Measurements from ENCODE around the gene DBF4B.
"Not testable (repeated sequence)": the region's sequence is repeated elsewhere in the genome, so short reads cannot be mapped to it uniquely, and the experiment has no call there.

DBF4B gene

DNA sequence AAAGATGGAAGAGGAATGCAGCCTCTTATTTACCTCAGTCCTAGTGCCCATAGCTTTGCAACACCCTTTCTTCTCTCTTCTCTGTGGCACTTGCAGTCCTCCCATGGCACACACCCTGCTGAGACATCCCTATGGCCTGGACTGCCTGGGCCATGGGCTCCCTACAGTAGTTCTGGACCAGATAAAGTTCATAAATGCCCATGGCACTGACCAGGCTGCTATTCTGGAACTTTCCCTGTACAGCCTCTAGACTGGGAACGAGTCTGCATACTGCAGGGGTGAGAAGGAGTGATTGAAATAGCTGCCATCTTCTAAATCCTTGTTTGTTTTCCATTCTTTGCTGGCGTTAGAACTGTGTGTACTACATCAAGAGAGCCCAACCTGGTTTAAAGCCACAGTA is 25.8 kb downstream of the DBF4B start:
- DNase-seq, result no peak

GRCh38 chr17:44736551-44737240 is 28.2 kb downstream of the DBF4B start:
- DNase-seq, result no peak

DNA sequence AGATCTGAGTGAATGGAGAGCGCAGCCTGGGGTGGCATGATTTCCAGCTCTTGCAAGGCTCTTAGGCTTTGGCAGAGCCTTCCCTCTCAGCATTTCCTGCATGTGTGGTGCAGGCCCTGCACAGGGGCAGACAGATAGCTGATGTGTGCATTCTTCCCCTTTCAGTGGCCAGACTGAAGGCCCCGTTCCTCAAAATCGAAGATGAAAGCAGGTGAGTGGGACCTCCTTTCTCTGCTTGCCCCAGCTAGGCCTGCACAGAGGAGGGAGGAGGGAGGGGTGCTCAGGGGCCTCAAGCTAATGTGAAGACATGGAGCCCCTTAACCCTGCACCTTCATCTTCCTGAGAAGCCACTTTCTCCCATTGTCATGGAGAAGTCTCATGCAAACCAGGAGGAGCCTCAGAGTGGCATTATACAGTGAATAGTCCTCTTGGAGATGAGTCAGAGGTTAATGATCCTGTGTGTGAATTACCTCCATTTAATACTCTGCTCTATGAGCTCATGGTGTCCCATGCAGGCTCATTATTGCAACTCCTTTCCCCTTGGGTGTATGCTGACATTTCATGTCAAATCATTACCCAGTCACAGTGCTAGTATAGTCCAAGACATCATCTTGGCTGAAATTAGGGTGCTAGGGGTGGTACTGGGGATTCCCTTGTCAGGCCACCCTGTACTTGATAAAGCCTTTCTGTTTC is 29.9 kb downstream of the DBF4B start:
- DNase-seq, result no peak

DNA sequence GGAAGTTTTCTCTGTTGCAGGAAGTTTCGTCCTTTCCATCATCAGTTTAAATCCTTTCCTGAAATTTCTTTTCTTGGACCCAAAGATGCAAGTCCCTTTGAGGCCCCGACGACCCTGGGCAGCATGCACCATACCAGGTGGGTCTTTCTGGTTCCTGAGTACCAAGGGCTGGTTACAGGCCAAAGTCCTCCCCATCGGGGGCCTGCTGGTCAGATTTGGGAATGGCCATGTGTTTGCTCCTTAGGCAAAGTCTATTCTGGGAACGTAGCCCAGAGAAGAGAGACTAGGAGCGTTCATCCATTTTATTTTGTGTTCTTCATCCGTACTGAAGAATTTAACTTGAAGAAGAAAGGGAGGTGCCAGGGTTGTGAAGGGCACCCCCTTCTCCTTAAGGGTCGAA is 32.9 kb downstream of the DBF4B start:
- DNase-seq, result no peak

GRCh38 chr17:44745301-44745700 is 36.8 kb downstream of the DBF4B start:
- DNase-seq, result no peak

DNA sequence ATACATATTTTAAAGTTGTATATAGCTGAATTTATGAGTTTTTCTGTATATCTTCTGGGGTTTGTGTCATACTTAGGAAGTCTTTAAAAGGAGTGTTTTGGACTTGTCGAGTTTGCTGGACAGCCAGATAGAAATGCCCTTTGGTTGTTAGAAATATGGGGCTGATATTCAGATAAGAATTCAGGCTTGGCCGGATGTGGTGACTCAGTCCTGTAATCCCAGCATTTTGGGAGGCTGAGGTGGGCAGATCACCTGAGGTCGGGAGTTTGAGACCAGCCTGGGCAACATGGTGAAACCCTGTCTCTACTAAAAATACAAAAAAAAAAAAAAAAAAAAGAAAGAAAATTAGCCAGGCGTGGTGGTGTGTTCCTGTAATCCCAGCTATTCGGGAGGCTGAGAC is 37.3 kb downstream of the DBF4B start:
- DNase-seq, result not testable (repeated sequence)

DNA sequence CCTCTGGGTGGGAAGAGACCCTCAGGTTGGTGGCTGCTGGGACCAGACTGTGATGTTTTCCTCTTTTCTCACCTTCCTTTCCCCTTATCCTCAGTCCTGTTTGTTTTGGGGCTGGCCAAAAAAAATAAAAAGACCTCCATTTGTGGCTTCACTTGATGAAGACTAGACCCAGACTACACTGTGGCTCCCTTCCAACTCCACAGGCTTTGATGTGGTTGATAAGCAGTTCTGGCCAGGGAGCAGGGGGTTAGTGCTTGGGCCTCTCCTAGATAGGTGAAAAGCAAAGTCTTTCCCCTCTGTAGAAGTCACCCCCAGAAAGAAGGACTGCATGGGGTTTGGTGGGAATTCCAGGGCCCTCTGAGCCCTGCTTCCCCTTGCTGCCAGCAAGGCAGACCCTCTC is 39.1 kb downstream of the DBF4B start:
- DNase-seq, result no peak

DNA sequence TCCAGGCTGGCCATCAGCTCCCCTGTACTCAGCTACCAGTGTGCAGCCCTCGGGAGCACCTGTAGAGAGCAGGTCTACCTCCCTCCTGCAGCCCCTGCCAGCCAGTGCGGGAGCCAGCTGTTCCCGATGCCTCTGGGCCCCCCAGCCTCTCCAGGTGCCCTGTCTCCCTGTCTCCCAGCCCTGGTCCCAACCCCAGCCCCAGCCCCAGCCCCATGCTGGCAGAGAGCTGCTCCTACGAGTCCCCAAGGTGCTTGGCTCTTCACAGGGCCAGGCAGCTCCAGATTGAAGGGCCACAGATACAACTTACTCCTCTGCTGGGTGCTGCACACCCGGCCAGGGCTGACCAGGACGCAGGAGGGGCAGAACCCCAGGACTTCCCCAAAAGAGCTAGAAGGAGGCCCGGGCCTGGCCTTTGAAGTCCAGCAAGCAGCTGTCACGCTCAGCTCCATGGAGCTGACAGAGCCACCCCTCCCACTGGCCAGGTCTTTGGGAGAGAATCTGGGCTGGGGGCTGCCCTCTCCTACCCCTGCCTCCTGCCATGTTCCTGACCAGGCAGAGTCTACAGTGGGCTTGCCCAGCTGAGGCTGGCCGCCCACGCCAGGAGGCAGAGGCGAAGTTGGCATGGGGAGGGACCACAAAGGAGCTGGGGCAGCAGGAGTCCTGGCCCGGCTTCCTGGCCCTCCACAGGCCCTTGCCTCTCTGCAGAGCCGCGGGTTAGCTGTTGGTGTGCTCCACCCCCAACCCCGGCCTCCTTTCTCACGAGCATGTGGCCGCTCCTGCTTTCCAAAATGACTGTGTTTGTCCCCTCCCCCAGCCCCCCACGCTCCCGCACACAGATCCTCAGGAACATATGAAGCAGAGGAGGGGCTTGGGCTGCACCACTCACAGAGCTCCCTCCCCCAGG is 40.9 kb downstream of the DBF4B start:
- DNase-seq, result no peak

GRCh38 chr17:44749980-44750318 is 41.5 kb downstream of the DBF4B start:
- DNase-seq, result no peak

GRCh38 chr17:44751331-44751730 is 42.9 kb downstream of the DBF4B start:
- no peak for DNase-seq

DNA sequence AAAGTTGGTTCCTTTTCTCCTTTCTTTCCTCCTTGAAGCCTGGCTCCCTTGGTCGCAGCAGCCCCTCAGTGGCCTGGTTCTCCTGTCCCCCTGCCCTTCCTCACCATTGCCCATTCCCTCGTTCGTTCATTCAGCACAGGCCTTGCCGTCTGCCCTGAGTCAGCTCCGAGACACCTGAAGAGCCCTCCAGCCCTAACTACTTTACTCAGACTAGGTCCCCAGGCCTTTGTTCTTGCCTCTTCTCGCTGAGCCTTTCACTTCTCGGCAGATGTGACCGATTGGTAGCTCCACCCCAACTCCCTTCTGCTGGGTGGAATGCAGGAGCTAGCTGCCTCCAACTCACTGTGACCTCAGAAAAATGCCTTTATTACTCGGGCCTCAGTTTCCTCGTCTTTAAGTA is 43.3 kb downstream of the DBF4B start:
- DNase-seq, result no peak

DNA sequence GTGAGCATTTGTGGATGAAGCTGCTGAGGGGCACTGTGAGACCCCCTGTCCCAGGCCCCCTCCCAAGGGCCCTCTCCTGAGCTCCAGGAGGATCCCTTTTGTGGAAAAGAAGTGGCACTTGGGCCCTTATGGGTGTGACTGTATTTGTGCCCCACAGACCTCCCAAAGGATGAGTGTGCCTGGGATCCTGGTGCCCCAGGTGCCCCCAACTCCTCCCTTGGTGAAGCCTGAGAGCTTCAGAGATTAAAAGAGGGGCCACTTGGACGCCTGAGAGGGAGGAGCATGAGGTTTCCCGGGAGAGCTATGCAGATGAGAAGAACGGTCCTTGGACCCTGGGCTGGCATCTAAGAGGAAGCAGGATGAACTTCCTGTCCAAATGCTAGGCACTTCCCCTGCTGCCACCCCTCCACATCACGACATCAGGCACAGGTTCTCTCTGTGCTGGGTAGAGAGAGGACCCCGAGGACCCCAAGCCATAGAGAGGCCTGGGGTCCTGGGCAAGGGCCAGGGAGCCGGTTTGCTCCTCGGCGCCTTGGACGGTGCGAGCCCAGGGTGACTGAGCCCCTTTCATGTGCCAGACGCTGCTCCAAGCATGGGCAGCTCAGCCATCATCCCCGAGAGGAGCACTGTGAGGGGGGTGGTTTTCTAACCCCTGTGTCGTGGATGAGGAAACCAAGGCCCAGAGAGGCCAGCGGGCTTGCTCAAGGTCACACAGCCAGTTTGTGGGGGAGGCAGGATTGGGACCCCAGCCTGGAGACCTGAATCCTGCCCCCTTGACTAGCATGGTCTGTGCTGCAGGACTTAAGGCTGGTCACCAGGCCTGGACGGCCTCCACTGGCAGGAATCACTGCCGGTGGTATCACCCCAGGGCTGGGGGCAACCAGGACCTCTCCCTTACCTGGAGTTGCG is 44.7 kb downstream of the DBF4B start:
- DNase-seq, result no peak

DNA sequence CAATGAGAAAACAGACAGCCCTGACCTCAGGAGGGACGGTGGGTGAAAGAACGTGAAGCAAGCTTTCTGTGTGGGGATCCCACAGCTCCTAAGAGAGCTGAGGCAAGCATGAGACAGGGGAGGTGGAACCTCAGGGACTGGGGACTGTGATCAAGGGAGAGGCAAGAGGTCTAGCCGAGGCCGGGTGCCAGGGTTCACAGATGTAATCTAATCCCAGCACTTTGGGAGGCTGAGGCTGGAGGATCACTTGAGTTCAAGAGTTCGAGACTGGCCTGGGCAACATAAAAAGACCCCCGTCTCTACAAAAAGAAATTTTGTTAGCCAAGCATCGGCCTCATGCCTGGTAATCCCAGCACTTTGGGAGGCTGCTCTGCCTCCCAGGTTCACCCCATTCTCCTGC is 45.8 kb downstream of the DBF4B start:
- no peak for DNase-seq

GRCh38 chr17:44755180-44755579 is 46.7 kb downstream of the DBF4B start:
- DNase-seq, result not testable (repeated sequence)

DNA sequence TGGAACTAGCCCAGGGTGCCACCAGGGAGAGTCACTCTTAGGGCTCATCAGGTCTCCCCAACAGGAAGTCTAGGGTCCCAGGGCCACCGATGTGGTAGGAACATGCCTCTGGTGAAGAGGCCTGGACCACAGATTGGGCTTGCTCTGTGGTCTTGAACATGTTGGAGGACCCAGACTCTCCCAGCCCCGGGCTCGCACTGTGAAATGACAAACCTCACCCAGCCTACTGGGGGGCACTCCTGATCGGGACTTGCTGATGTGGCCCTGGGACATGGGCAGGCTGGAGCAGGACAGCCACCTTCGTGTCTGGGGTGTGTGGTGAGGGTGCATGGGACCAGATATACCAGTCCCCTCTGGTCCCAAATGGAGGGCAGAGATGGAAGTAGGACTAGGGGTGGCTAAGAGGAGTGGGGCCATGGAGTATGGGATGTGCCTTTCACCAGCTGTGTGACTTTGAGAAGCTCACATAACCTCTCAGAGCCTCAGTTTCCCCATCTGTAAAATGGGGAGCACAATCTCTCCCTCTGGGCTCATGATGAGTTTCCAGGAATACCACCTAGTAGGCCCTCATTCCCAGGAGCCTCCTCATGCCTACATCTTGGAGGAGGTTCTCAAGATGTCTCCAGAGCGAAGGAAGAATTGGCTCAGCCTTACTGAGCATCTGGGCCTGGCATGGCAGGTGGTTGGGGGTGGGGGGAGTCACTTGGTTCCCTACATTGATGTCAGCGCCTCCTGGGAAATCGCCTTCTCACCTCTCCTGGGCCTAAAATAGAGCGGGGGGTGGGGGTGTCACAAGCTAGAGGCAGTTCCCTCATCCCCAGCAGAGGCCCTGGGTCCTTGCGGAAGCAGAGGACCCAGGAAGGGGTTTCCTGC is 48.8 kb downstream of the DBF4B start:
- no peak for DNase-seq

GRCh38 chr17:44757918-44758413 is 49.5 kb downstream of the DBF4B start:
- no peak for DNase-seq

GRCh38 chr17:44758414-44759085 is 50.1 kb downstream of the DBF4B start, which contains the start of gene ADAM11:
ADAM11 (plus strand) TSS chr17:44758988; CDS start chr17:44759200, 212 bp downstream.
- DNase-seq, result peak in 2 of 3 experiments; percentile 17 to 37

DNA sequence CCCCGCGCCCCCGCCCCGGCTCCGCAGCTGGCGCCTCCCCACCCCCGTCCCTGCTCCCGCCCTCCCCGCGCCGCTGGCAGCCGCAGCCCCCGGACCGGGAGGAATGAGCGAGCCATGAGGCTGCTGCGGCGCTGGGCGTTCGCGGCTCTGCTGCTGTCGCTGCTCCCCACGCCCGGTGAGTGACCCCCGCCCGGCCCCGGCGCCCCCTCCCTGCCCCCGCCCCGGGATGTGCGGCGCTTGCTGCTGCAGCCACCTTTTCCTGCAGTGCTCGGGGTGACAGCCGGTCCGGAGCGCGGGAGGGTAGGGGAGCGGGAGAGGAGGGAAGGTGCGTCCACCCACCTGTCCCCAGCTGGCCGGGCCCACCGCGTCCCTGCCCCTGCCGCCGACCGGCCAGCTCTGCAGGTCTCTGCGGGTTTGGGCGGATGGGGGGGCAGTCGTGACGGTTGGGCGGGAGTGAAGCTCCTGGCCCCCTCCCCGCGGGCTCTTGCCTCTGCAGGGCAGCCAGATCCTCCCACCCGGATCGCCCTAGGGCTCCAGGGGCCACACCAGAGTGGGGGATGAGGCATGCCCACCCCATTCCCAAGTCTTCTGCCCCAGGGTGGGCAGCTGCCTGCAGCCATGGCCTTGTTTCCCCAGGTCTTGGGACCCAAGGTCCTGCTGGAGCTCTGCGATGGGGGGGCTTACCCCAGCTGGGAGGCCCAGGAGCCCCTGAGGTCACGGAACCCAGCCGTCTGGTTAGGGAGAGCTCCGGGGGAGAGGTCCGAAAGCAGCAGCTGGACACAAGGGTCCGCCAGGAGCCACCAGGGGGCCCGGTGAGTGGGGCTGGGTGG is 50.8 kb downstream of the DBF4B start:
- DNase-seq, result no peak

- DNase-seq, result no peak
Measured at GRCh38 chr17:44759916-44760243, 51.4 kb downstream of the DBF4B start.
